Activated naive CD4-positive, alpha-beta T cell treated with anti-CD3 and anti-CD28 coated beads for 36 hours (primary cell): Measurements from ENCODE around the gene MICOS13. TPM values are rescaled to one million over a fixed set of nuclear protein-coding genes. Genes with fewer than 3 reads are reported as not detected.
"Not testable (repeated sequence)": the region's sequence is repeated elsewhere in the genome, so short reads cannot be mapped to it uniquely, and the experiment has no call there.

ENCODE experiments used
- CTCF ChIA-PET: fragments of 350-600 bp; sonication (Branson Sonifier 250); formaldehyde crosslinking; loops from one replicate; lab custom pipeline; 2021; ENCODE audit warnings: antibody characterized with exemption; lab: Charles Lee
- DNase-seq: peaks from one replicate; pipeline ENCODE4 v3.0.0-alpha.2; 2020
- H3K27ac Mint-ChIP-seq: one replicate; pipeline ENCODE4 v1.8.0; 2021; ENCODE audit warnings: mild to moderate bottlenecking, mixed read lengths
- H3K27me3 Mint-ChIP-seq: one replicate; pipeline ENCODE4 v1.8.0; 2021; ENCODE audit warnings: low read depth, mixed read lengths
- H3K36me3 Mint-ChIP-seq: one replicate; pipeline ENCODE4 v1.8.0; 2021; ENCODE audit warnings: low read depth, mixed read lengths
- H3K4me1 Mint-ChIP-seq: one replicate; pipeline ENCODE4 v1.8.0; 2021; ENCODE audit warnings: low read depth, mixed read lengths
- H3K4me3 Mint-ChIP-seq: one replicate; pipeline ENCODE4 v1.8.0; 2021; ENCODE audit warnings: mild to moderate bottlenecking, moderate library complexity, mixed read lengths
- H3K9me3 Mint-ChIP-seq: one replicate; pipeline ENCODE4 v1.8.0; 2021; ENCODE audit warnings: mixed read lengths
- intact Hi-C: fragments of 100-400 bp; cut with micrococcal nuclease; formaldehyde crosslinking; loops from one replicate; pipeline ENCODE4 v1.15.1; 2023
- total RNA-seq, 2 experiments: library from RNA; stranded (reverse); gene quantifications; one replicate each; pipeline ENCODE4 v1.2.3, GENCODE V29; 2021

MICOS13 gene
- total RNA-seq, 2 experiments from 2014 or later = 43.3 to 44.8 TPM

DNA sequence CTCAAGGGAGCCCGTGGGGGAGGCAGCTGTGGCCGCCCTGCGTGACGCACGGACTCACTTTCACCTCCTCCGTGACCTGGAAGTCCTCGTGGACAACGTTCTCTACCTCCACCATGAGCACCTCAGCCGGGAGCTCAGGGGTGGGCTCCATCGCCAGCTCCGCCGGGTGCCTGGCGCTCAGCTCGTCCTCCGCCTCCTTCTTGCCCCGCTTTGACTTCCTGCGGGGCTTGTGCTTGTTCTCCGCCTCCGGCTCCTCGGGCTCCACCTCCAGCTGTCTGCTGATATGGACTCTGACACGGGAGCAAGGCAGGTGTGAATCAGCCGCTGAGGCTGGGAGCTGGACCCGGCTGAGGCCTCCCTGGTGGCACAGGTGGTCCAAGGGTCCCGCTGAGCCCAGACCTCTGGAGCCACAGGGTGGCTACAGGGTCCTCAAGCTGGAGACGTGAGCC is 31.4 kb upstream of the MICOS13 start:
- Mint-ChIP-seq H3K4me1 (peaks cover 9% of the 10 kb centered on the region), H3K27ac (no peak overlapping the region), H3K9me3 (no peaks in the 10 kb centered on the region), H3K4me3 (no peak overlapping the region), H3K36me3 (peaks cover 38% of the 10 kb centered on the region), H3K27me3 (no peaks in the 10 kb centered on the region)
- DNase-seq = no peak
- intact Hi-C loops = no loop called here
- CTCF ChIA-PET = interaction anchor here (1.3 to 1.6 kb wide), 3 partner anchors 9 to 24 kb away, joined by 4 to 6 read pairs (median 5); partner anchors contain the start of genes CATSPERD, LONP1 and RPL36

DNA sequence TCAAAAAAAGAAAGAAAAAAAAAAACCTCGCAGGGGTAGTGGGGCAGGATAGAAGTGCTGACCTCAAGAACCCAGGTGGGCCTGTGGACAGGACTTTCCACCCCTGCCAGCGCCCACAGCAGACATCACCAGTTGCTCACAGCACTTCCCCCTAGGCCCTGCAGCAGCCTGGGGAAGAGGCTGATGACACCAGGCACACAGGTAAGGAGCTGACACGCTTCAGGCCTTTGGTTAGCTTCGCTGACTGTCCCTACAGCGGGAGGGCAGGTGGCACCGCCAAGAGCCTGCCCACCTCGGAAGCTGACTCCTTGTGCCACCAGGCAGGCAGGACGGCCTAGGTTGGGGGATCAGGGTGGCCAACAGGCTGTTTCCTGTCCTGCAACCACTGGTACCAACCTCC is 30.7 kb upstream of the MICOS13 start:
- CTCF ChIA-PET = interaction anchor here (1.3 to 1.6 kb wide), 2 partner anchors 9 to 21 kb away, joined by 5 to 6 read pairs; partner anchors contain the start of genes CATSPERD, LONP1 and RPL36
- no peaks in the 10 kb centered on the region for H3K27me3 Mint-ChIP-seq
- no peak overlapping the region for H3K27ac Mint-ChIP-seq
- H3K4me1 Mint-ChIP-seq = peaks cover 4% of the 10 kb centered on the region
- H3K9me3 Mint-ChIP-seq = no peaks in the 10 kb centered on the region
- intact Hi-C loops = no loop called here
- peaks cover 45% of the 10 kb centered on the region for H3K36me3 Mint-ChIP-seq
- DNase-seq = no peak
- H3K4me3 Mint-ChIP-seq = no peak overlapping the region

DNA sequence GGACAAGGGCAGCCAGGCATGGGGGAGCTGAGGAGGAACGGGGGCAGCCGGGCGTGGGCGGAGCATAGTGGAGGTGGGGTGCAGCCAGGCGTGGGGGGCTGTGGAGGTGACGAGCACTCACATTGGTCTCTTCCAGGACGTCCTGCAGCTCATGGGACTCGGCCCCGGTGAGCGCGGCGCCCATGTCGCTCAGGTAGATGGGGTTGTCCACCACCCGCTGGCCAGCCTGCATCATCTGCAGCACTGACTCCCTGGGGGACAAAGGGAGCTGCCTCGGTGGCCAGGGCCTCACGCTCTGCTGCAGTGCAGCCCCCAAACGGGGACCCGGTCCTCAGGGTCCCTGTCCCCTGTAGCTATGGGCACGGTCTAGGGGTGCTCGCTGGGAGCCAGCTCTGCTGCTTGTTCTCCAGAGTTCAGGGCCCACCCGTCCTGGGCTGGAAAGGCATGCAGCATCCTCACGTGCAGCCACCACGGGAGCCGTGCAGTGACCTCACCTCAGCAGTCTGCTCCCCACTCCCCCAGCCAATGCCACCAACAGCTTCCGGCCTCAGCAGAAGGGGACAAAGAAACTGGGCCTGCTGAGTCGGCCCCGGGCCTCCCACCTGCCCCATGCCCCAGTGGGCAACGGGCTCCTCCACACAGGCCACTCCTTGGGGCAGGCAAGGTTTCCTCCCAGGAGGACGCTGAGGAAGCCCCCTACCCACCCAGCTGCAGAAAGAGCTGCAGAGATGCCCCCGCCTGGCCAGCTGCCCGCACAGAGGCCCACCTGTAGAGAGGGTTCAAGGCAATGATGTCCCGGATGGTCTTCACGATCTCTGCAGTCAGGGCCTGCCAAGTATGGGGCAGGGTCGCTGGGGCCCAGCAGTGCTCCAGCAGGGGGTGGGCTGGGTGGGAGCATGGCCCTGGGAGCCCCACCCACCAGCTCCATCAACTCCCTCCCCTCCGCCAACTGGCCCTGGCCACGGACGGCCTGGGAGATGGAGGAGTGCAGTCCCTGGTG is 27.6 kb upstream of the MICOS13 start:
- H3K9me3 Mint-ChIP-seq = no peaks in the 10 kb centered on the region
- intact Hi-C loops = no loop called here

DNA sequence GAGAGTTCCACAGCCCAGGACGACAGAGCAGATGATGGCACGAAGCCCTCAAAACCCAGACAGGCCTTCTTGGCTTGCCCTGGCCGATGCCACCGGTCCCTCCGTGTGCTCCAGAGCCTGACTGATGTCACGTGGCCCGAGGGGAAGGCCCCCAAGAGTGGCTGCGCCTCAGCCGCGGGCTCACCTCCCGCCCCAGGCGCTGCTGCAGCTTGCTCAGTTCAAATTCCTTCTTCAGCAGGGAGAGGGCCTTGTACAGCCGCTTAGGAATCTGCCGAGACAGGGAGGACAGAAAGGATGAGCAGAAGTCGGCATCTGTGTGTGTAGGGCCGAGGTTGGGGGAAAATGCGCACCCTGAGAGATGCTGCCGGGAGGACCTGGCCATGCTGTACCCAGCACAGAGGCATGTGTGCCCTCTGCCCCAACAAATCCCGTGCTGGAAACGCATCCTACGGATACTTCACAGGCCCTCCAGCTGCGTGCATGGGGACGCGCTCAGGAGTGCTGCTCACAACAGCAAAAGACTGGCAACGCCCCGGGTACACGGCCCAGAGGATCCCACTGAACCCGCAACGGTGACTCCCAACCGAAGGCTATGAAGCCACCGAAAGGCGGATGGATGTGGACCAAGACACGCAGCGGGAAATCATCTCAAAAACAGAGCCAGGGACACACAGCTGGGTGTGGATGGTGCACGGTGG is 26.7 kb upstream of the MICOS13 start:
- H3K9me3 Mint-ChIP-seq = no peaks in the 10 kb centered on the region
- CTCF ChIA-PET = interaction anchor here (1.8 kb wide), 1 partner anchor 18 kb away, joined by 8 read pairs; the partner anchor contains the start of gene RPL36
- no peak overlapping the region for H3K27ac Mint-ChIP-seq
- H3K4me3 Mint-ChIP-seq = no peak overlapping the region
- no peaks in the 10 kb centered on the region for H3K4me1 Mint-ChIP-seq
- H3K27me3 Mint-ChIP-seq = no peaks in the 10 kb centered on the region
- H3K36me3 Mint-ChIP-seq = peaks cover 44% of the 10 kb centered on the region
- DNase-seq = no peak
- intact Hi-C loops = no loop called here

More for the DNA sequence above, 27.6 kb upstream of the MICOS13 start:
- no peaks in the 10 kb centered on the region for H3K27me3 Mint-ChIP-seq
- H3K27ac Mint-ChIP-seq = no peak overlapping the region
- CTCF ChIA-PET = interaction anchor here (1.1 to 1.8 kb wide), 2 partner anchors 9 to 19 kb away, joined by 3 to 8 read pairs; partner anchors contain the start of gene RPL36
- H3K36me3 Mint-ChIP-seq = peaks cover 47% of the 10 kb centered on the region
- H3K4me3 Mint-ChIP-seq = no peak overlapping the region
- DNase-seq = no peak
- H3K4me1 Mint-ChIP-seq = no peaks in the 10 kb centered on the region

DNA sequence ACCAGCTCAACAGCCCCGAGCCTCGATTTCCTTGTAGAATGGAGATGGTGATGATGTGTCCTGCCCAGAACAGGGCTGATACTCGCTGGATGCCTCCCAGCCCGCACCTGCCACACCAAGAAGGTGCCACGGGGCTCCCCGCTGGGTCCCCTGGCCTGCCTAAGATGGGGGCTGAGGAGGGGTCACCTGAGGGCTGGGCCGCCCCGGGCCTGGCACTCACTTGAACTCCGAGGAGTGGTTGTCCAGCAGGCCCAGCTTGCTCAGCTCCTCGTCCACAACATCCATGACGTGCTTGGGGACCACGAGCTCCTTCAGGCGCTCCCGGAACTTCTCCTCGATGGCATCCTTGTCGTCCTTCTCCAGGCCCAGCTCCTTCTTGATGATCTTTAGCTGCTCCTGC is 25.2 kb upstream of the MICOS13 start:
- H3K36me3 Mint-ChIP-seq = peaks cover 50% of the 10 kb centered on the region

DNA sequence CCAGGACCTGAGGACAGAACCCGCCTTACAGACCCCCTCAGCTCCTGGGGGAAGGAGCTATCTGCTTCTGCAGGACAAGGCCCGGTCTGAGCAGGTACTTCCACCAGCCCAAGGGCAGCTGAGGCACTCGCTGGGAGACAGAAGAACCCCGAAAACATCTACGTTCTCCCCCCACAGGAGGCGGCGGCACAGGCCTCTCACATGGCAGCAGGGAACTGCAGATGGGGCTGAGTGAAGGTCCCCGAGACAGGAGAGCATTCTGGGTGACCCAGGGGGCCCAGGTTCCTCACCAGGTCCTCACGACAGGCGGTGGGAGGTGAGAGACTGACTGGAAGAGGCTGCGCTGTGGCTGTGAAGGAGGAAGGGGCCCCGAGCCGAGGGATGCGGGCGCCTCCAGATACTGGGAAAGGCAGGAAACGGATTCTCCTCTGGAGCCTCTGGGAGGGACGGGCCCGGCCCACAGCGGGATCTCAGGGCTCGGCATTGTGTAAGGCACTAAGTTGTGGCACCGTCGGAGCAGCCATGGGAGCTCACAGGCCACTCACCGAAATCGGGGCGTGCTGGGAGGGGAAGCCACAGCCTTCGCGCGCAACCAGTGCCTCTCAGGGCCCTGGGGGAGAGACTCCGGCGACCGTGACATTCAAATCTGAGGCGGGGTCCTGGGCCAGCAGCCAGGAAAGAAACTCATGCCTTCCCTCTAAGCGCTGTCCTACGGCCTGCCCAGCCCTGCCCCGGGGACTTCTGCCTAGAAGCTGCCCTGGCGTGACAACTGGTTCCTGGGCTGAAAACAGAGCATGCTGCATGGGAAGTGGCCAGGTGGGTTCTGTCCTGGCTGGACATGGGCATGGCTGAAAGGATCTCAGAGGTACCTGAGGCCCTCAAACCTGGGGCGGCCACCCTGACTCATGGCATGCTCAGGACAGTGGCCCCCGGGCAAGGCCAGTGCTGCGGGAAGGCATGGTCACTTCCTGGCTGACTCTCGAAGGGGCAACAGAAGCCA is 23.8 kb upstream of the MICOS13 start:
- intact Hi-C loops = no loop called here
- Mint-ChIP-seq H3K27me3 (no peaks in the 10 kb centered on the region), H3K27ac (no peak overlapping the region), H3K9me3 (no peaks in the 10 kb centered on the region), H3K4me3 (no peak overlapping the region), H3K4me1 (no peaks in the 10 kb centered on the region), H3K36me3 (peaks cover 49% of the 10 kb centered on the region)
- CTCF ChIA-PET = no interaction called here
- no peak for DNase-seq

More for the DNA sequence above, 25.2 kb upstream of the MICOS13 start:
- H3K4me1 Mint-ChIP-seq = no peaks in the 10 kb centered on the region
- no peak for DNase-seq
- H3K27ac Mint-ChIP-seq = no peak overlapping the region
- intact Hi-C loops = no loop called here
- H3K27me3 Mint-ChIP-seq = no peaks in the 10 kb centered on the region
- no peak overlapping the region for H3K4me3 Mint-ChIP-seq
- CTCF ChIA-PET = interaction anchor here (0.5 kb wide), 1 partner anchor 38 kb away, joined by 3 read pairs; no protein-coding TSS in a partner anchor
- H3K9me3 Mint-ChIP-seq = no peaks in the 10 kb centered on the region

DNA sequence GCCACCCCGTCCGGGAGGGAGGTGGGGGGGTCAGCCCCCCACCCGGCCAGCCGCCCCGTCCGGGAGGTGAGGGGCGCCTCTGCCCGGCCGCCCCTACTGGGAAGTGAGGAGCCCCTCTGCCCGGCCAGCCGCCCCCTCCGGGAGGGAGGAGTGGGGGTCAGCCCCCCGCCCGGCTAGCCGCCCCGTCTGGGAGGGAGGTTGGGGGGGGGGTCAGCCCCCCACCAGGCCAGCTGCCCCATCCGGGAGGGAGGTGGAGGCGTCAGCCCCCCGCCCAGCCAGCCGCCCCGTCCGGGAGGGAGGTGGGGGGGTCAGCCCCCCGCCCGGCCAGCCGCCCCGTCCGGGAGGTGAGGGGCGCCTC is 21.7 kb upstream of the MICOS13 start:
- H3K9me3 Mint-ChIP-seq, H3K27me3 Mint-ChIP-seq, H3K4me1 Mint-ChIP-seq, intact Hi-C loops, H3K4me3 Mint-ChIP-seq, CTCF ChIA-PET, H3K27ac Mint-ChIP-seq, DNase-seq: not testable (repeated sequence)
- H3K36me3 Mint-ChIP-seq = peaks cover 48% of the 10 kb centered on the region

DNA sequence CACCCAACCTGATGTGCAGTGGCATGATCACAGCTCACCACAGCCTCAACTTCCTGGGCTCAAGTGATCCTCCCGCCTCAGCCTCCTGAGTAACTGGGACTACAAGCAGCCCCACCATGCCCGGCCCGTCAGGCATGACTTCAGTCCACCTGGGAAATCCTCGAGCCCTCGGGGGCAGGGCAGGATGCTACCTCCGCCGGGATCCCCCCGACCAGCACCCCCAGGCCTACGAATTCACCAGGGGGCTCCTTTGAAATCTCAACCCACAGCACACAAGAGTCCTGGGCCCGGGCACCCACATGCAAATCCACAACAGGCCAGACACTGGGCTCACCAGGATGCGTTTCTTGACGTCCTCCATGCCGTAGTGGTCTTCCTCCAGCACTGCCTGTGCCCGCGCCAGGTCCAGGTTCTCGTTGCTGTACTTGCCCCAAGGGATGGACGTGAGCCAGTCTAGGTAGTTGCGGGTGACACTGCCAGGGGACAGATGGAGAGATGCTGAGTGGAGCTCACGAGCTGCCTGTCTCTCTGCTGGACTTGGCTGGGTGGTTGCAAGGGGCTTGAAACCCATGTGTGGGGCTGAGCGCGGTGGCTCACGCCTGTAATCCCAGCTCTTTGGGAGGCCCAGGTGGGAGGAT is 20.3 kb upstream of the MICOS13 start:
- intact Hi-C loops = no loop called here
- H3K4me1 Mint-ChIP-seq = peaks cover 2% of the 10 kb centered on the region
- H3K4me3 Mint-ChIP-seq = no peak overlapping the region
- H3K9me3 Mint-ChIP-seq = no peaks in the 10 kb centered on the region
- no peak for DNase-seq
- CTCF ChIA-PET = no interaction called here
- H3K27me3 Mint-ChIP-seq = no peaks in the 10 kb centered on the region
- H3K36me3 Mint-ChIP-seq = peaks cover 41% of the 10 kb centered on the region
- no peak overlapping the region for H3K27ac Mint-ChIP-seq

DNA sequence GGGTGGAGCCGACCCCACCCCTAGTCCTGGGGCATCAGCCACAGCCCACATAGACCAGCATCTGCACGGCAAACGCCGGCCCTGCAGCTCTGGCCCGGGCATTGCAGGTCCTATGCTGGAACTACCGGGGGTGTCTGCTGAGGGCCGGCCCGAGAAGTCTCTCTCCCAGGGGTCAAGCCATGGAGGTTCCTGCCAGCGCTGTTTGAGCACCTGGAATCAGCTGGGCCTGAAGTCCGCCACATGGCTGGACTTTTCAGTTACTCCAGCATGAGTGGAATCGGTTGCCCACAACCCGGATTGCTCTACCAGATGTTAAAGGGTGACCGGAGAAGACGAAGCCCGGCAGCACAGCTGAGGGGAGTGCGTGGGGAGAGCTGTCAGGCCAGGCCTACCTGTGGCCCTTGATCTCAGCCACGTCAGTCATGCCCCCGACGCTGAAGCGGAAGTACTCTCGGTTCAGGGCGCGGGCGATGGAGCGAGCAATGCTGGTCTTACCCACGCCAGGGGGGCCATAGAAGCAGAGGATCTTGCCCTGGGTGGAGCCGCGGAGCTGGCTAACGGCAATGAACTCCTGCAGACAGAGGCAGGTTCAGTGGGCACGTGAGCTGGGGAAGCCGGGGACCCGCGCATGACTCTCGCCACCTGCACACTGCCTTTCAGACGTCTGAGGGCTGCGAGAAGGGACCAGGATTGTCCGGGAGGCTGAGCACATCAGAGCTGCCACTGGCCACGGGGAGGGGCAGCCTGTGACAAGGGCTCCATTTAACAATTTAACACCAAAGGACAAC is 18.5 kb upstream of the MICOS13 start:
- Mint-ChIP-seq H3K4me1 (peaks cover 2% of the 10 kb centered on the region), H3K27ac (no peak overlapping the region), H3K4me3 (no peak overlapping the region), H3K9me3 (no peaks in the 10 kb centered on the region), H3K36me3 (peaks cover 45% of the 10 kb centered on the region), H3K27me3 (no peaks in the 10 kb centered on the region)
- intact Hi-C loops = no loop called here
- no peak for DNase-seq
- CTCF ChIA-PET = interaction anchor here (1.0 kb wide), 1 partner anchor 9 kb away, joined by 4 read pairs; no protein-coding TSS in a partner anchor

DNA sequence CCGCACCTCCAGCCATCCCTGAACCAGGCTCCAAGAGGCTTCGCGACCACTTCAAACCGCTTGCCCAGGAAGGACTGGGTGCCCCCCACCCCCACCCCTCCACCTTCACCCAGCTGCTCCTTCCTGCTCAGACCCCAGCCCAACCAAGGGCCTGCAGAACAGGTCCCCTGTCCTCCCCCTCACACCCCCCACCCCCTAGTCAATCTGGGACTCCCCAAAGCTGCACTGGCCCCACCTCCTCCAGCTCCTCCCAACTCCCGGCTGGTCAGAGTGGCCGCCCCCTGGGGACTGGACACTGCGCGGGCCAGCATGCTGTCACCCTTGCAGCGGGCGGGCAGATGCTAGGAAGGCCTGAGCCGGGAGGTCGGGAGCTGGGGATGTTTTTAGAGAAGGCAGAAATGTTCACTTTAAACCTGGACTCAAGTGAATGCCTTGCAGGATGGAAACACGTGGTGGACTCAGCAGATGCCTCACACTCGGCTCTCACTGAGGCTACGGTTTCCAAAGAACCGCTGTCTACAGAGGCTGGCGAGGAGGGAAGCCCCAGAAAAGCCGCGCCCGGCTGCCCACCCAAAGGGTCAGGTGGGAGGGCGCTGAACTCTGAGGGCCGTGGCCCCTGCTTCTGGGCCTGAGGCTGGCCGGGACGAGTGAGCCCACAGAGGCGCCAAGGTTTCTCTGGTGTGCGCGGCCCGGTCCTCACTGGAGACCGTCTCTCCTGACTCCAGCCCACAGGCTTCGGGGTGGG is 17.7 kb upstream of the MICOS13 start:
- H3K4me3 Mint-ChIP-seq = no peak overlapping the region
- DNase-seq = no peak
- H3K4me1 Mint-ChIP-seq = peaks cover 4% of the 10 kb centered on the region
- intact Hi-C loops = no loop called here
- peaks cover 41% of the 10 kb centered on the region for H3K36me3 Mint-ChIP-seq
- no peaks in the 10 kb centered on the region for H3K27me3 Mint-ChIP-seq
- no peak overlapping the region for H3K27ac Mint-ChIP-seq
- CTCF ChIA-PET = interaction anchor here (1.0 kb wide), 1 partner anchor 8 kb away, joined by 4 read pairs; no protein-coding TSS in a partner anchor
- H3K9me3 Mint-ChIP-seq = no peaks in the 10 kb centered on the region
